Pancreas (tissue), 10 donors: ENCODE results near the gene C2CD3. TPM values are rescaled to one million over a fixed set of nuclear protein-coding genes. Genes with fewer than 3 reads are reported as not detected.

Experiments
- ATAC-seq, 4 donors: fragments of 200-7000 bp; cut with Tn5 transposase; one replicate each; pipeline versions ENCODE4 v1.8.0 to v1.9.1; 2020; ENCODE audit warnings: mild to moderate bottlenecking in 4 of 4, moderate library complexity in 4 of 4
- DNase-seq, 6 donors: peaks; one replicate each; pipeline ENCODE4 v3.0.0-alpha.2; 2020
- FAIRE-seq: peaks from 2 replicates; lab custom pipeline; 2012; peaks lifted over from hg19 to GRCh38; lab: Jason Lieb, UNC
- H3K27ac ChIP-seq, 4 donors: fragments of 200-600 bp; sonication (generic); 1 replicate in 3 of 4; 2 replicates in 1 of 4; pipeline versions ENCODE4 v1.5.0 to v1.8.0; 2020
- H3K27me3 ChIP-seq, 4 donors: fragments of 200-600 bp; one replicate each; pipeline ENCODE4 v1.8.0; 2021
- H3K36me3 ChIP-seq, 3 donors: fragments of 200-600 bp; sonication (generic) in 1 of 3; one replicate each; pipeline versions ENCODE4 v1.5.0 to v1.8.0; 2020 to 2021
- H3K4me1 ChIP-seq, 3 donors: fragments of 200-600 bp; one replicate each; pipeline ENCODE4 v1.8.0; 2021
- H3K4me3 ChIP-seq, 4 donors: fragments of 200-600 bp; sonication (generic) in 2 of 4; one replicate each; pipeline versions ENCODE4 v1.5.0 to v1.8.0; 2020 to 2021
- H3K9me3 ChIP-seq, 4 donors: fragments of 200-600 bp; one replicate each; pipeline ENCODE4 v1.8.0; 2021
- WGBS, 2 donors: extraction: QIAGEN DNeasy Blood & Tissue Kit; methylation state at CpG; one replicate each; pipeline ENCODE4 v1.1.7; 2013; 5-methylcytosine and 5-hydroxymethylcytosine counted together
- intact Hi-C, 3 donors: fragments of 100-400 bp; cut with DNase I; formaldehyde crosslinking; loops; one replicate each; pipeline versions ENCODE4 v1.11.1 to v1.14.2; 2022
- polyA plus RNA-seq, 2 donors: library from polyadenylated mRNA; stranded (reverse); fragments of 200-250 nt; gene quantifications; one replicate each; pipeline ENCODE4 v1.2.3, GENCODE V29; 2013
- total RNA-seq, 6 donors: library from RNA; stranded (reverse); fragmentation: NEBNext Ultra II Directional in 4 of 6; extraction: Animal tissue kit (Norgen Biotek cat#: 25700) in 4 of 6; gene quantifications; one replicate each; pipeline versions ENCODE4 v1.2.1 to v1.2.4, GENCODE V29; 2021 to 2023
- TF ChIP-seq, protein P1 (sequence below), 4 donors: fragments of 200-600 bp; sonication (generic) in 3 of 4; IDR thresholded peaks; one replicate each; pipeline versions ENCODE4 v1.5.0 to v1.8.0; 2021; ENCODE audit warnings: antibody characterized with exemption in 4 of 4
- donor health status: healthy with polysubstance abuse.
- donor health status: DM: no; HTN: no; CAD: no; lungs with moderate emphysema.
- donor health status: DM: no; HTN: no; CAD: no.
- donor health status: control.
- donor health status: control.
- donor health status: Bipolar disorder and iron deficiency.
- donor health status: DM: yes; HTN: yes; CAD: no.
- donor health status: DM: no; HTN: no; CAD: no.
- donor health status: DM: no; HTN: no; CAD: no.
- donor health status: DM: yes; HTN: yes; CAD: no.

The C2CD3 gene
- total and polyA plus RNA-seq, 8 donors = 7.0 to 14.8 (median 8.7) TPM

DNA sequence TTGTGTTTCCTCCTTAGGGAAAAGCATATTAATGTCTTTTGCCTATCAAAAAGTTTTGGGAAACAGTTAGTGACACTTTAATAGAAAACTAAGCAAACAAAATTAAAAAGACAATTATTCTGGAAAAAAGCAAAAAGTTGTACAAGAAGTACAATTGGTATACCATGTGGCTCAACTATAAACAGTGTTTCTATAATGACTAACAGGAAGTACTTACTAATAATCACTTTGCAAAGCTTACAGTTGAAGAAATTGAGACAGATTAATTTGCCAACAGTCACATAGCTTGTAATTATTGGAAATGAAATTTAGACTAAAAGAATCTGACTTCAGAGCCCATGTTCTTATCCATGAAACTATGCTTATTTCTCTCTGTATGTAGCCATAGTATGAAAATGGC, 25.0 kb upstream of the C2CD3 start:
- Histone ChIP-seq H3K4me1 (no peaks in the 10 kb centered on the region), H3K9me3 (no peaks in the 10 kb centered on the region), H3K27ac (no peak overlapping the region), H3K27me3 (no peaks in the 10 kb centered on the region), H3K4me3 (no peak overlapping the region), H3K36me3 (no peaks in the 10 kb centered on the region)
- TF ChIP-seq, protein P1, sequence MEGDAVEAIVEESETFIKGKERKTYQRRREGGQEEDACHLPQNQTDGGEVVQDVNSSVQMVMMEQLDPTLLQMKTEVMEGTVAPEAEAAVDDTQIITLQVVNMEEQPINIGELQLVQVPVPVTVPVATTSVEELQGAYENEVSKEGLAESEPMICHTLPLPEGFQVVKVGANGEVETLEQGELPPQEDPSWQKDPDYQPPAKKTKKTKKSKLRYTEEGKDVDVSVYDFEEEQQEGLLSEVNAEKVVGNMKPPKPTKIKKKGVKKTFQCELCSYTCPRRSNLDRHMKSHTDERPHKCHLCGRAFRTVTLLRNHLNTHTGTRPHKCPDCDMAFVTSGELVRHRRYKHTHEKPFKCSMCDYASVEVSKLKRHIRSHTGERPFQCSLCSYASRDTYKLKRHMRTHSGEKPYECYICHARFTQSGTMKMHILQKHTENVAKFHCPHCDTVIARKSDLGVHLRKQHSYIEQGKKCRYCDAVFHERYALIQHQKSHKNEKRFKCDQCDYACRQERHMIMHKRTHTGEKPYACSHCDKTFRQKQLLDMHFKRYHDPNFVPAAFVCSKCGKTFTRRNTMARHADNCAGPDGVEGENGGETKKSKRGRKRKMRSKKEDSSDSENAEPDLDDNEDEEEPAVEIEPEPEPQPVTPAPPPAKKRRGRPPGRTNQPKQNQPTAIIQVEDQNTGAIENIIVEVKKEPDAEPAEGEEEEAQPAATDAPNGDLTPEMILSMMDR (IDR thresholded peaks at IDR 0.05) = no peak
- FAIRE-seq = no peak
- no peak for ATAC-seq
- DNase-seq = no peak
- intact Hi-C loops = no loop called here

DNA sequence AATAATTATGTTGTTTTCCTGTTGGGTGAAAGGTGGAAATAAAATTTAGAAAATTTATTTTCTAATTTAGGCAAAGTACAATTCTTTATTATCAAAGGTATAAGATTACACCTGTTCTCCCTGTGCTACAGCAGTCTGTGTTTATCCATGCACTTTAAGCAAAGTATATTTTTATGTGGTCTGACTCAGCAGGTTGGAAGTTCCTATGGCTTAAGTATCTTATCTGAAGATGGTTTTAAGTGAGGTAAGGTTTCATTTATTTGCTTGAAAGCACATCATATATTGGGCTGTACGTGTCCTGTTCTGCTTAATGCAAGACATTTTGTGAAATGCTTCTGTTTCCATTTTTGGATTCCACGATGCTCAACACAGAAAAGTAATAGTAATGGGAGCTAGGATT, 14.9 kb upstream of the C2CD3 start:
- 90 to 93% methylated on average over 2 of the region's 2 CpGs for whole genome bisulfite sequencing, 2 donors
- intact Hi-C loops = no loop called here
- Histone ChIP-seq H3K9me3 (no peaks in the 10 kb centered on the region), H3K4me3 (no peak overlapping the region), H3K36me3 (no peaks in the 10 kb centered on the region), H3K27ac (no peak overlapping the region), H3K27me3 (no peaks in the 10 kb centered on the region), H3K4me1 (no peaks in the 10 kb centered on the region)
- TF ChIP-seq, protein P1 (IDR thresholded peaks at IDR 0.05) = no peak
- DNase-seq (no peak), ATAC-seq (no peak), FAIRE-seq (no peak)

DNA sequence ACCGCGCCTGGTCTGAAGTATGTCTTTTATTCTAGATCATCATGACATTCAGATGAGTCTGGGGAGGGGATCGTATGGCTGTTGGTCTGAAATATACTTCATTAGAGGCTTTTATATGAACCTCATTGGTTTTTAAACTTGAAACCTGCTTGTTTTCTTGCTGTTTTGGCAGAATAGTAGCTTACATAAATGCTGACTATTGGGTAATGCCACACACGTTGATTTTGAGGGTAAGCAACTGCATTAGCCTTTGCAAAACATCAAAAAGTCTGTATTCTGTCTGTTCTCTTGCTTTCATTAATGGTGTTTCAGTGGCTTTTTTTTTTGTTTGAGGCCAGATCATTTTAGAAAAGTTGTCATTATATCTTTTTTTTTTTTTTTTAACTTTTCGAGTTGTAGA, 14.5 kb upstream of the C2CD3 start:
- no peak for DNase-seq
- no peaks in the 10 kb centered on the region for H3K36me3 ChIP-seq

DNA sequence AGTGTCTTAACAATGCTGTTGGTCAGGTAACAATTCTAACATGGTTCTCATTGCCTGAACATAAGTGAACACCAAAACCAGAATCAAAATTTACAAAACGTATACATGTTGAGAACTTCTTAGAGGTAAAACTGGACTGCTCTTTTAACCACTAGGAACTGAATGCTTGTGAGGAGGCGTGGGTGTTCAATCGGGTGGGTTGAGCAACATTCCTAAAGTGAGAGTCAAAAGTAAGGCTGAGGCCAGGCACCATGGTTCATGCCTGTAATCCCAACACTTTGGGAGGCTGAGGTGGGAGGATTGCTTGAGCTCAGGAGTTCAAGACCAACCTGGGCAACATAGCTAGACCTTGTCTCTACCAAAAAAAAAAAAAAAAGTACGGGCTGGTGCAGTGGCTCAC, 11.8 kb upstream of the C2CD3 start:
- H3K9me3 ChIP-seq = no peaks in the 10 kb centered on the region
- intact Hi-C loops = no loop called here

More for the DNA sequence above, 14.5 kb upstream of the C2CD3 start:
- 73 to 76% methylated on average over 5 of the region's 5 CpGs for WGBS, 2 donors
- FAIRE-seq (no peak), ATAC-seq (no peak)
- TF ChIP-seq, protein P1 (IDR thresholded peaks at IDR 0.05) = no peak
- Histone ChIP-seq H3K27ac (no peak overlapping the region), H3K4me3 (no peak overlapping the region), H3K27me3 (no peaks in the 10 kb centered on the region), H3K4me1 (no peaks in the 10 kb centered on the region), H3K9me3 (no peaks in the 10 kb centered on the region)
- intact Hi-C loops = no loop called here

More for the DNA sequence above, 11.8 kb upstream of the C2CD3 start:
- H3K4me1 ChIP-seq = peaks cover 0 to 3% (median 0%) of the 10 kb centered on the region in 3 donors
- DNase-seq (no peak), ATAC-seq (no peak), FAIRE-seq (no peak)
- no peak overlapping the region for H3K4me3 ChIP-seq
- no peaks in the 10 kb centered on the region for H3K27me3 ChIP-seq
- TF ChIP-seq, protein P1 (IDR thresholded peaks at IDR 0.05) = no peak
- no peak overlapping the region for H3K27ac ChIP-seq
- H3K36me3 ChIP-seq = no peaks in the 10 kb centered on the region
- WGBS, 2 donors = 90 to 93% methylated on average over 4 of the region's 4 CpGs
